ENCODE results near the gene CDYL.
A peak's percentile ranks its signal among the peaks of the same experiment; 100 is the strongest.
"Not testable (repeated sequence)": the region's sequence is repeated elsewhere in the genome, so short reads cannot be mapped to it uniquely, and the experiment has no call there.

CDYL gene

DNA sequence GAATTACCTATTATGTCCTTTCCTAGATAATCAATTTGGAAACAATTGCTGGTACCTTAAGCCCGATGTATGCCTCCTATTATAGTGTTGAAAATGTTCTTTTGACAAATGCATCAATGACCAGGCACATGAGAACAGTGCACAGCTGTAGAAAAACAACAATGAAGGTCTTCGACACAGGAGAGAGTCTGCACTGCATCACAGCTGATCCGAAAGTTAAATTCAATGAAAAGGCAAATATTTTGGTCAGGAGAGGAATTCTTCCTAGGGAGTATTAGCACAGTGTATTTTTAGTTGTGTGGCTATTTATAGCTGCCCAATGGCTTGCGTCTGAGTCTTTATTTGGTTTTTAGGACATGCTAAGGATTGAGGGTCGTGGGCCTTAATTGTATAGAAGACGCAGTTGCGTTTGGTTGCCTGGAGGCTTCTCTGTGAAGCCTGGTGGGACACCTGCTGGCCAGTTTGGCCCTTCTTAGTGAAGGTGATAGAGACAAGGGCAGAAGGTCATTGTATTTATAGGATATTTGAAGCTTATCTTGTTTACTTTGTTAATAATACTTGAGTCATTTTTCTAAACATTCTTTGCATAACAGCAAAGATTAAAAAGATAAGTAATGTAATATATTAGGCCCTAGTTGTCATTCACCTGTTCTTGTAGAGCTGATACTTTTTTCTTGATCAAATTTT, 72.3 kb downstream of the CDYL start:
- no peak for DNase-seq

GRCh38 chr6:4849226-4850022, 73.2 kb downstream of the CDYL start:
- DNase-seq = no peak

DNA sequence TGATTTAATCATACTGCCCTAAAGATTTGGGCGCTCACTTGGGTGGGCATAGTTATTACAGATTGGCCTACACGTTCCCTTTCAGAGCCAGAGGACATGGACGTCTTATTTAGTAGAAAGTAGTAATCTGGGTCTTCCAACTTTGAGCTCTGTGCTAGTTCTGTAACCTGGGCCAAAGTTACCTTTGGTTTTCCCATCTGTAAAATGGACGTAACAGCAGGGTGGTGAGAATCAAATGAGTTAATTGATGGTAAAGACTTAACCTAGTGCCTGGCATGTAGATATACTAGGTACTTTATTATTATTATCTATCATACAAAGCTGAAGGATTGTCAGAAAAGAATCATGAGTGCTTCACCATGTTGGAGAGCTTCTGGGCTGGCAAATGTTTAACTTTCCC, 74.8 kb downstream of the CDYL start:
- DNase-seq = no peak

- not testable (repeated sequence) for DNase-seq
These were observed 76.0 kb downstream of the CDYL start for GRCh38 chr6:4852186-4852585.

GRCh38 chr6:4852938-4853337, 76.7 kb downstream of the CDYL start:
- DNase-seq = no peak

DNA sequence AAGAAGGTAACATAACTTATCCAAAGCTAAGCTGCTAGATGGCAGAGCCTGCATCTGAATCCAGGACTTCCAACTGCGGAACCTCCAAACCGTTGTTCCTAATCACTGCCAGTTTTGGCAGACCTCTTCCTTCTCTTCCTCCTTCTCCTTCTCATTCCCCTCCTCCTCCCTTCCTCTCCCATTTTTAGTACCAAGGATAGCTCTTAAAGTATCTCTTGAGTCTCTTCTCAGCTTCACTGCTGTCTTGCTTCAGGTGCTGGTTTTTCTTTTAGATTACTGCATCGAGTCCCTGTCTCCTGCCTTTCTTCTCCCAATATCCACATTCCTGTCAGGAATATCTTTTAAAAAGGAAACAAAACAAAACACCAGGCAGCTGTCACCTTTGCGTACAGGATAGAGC, 77.1 kb downstream of the CDYL start:
- no peak for DNase-seq

- peak; percentile 29 for DNase-seq
These were observed 77.7 kb downstream of the CDYL start for GRCh38 chr6:4853782-4854511.

- no peak for DNase-seq
These were observed 80.6 kb downstream of the CDYL start for GRCh38 chr6:4856785-4857184.

GRCh38 chr6:4858194-4859015, 82.2 kb downstream of the CDYL start:
- DNase-seq = no peak

DNA sequence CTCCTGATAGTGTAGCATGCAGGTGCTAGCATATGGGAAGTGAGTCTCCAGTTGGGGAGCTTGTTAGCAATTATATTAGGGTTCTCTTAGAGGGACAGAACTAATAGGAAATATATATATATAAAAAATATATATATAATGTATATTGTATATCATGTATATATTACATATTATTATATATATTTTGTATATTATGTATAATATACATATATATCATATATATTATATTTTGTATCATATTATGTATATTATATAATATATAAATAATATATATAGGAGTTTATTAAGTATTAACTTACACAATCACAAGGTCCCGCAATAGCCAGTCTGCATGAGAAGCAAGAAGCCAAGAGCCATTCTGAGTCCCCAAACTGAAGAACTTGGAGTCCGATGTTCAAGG, 84.2 kb downstream of the CDYL start:
- no peak for DNase-seq

DNA sequence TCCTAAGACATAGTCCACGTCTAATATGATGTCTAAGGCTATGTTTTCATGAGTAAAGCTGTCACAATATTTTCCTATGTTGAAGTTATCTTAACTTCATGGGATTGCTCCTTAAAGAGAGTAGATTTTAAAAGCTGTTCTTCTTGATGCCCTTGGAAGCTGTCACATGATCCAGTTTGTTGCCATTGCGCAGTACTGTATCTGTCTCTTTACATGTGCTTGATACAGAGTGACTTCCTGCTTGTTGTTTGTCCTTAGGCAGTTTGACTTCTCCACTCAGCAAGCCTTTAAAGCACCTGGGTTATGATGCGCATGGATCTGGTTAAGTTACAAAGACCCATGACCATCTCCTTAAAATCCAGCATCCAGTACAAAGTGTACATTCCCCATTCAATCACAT, 85.4 kb downstream of the CDYL start:
- DNase-seq = no peak

DNA sequence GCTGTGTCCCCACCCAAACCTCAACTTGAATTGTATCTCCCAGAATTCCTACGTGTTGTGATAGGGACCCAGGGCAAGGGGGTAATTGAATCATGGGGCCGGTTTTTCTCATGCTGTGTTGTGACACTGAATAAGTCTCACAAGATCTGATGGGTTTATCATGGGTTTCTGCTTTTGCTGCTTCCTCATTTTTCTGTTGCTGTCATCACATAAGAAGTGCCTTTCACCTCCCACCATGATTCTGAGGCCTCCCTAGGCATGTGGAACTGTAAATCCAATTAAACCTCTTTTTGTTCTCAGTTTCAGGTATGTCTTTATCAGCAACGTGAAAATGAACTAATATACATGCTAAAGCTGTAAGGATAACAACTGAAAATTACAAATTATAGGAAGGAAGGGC, 88.3 kb downstream of the CDYL start:
- DNase-seq = no peak

GRCh38 chr6:4865006-4865405, 88.8 kb downstream of the CDYL start:
- not testable (repeated sequence) for DNase-seq

- DNase-seq = no peak
These were observed 94.8 kb downstream of the CDYL start for GRCh38 chr6:4870821-4871494.

DNA sequence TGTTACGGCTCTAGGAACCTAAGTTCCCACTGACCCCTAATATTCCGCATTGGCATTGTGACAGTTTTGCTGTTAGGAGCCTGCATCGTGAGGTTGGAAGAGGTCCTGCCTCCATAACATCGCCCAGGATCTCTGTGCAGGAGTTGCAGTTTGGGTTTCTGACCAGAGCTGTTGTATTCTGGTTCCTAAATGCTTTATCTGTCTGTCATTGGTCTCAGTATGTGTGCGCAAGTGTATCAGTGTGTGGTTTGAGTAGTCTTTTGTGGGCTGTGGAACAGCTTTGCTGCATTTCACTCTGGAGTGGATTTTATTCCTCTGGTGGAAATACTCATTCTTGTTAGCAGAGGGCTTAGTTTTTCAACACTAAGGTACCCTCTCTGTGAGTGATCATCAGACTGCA, 95.6 kb downstream of the CDYL start:
- DNase-seq = no peak

DNA sequence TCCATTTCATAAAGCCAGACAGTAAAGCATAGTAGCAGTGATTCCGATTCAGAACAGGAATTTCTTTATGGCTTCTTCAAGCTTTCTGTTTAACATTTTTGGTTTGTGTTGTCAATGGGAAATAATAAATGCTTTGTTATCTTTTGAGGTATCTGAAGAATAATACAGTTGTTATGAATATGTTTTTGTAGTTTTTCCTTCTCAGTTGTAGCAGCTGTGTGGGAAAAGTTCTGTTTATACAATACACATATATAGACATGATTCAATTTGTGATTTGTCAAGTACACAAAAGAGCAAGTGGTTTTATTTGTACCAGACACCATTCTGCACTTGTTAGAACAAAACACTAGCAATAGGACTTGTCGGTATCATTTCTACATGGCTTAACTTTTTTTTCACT, 96.6 kb downstream of the CDYL start:
- no peak for DNase-seq

DNA sequence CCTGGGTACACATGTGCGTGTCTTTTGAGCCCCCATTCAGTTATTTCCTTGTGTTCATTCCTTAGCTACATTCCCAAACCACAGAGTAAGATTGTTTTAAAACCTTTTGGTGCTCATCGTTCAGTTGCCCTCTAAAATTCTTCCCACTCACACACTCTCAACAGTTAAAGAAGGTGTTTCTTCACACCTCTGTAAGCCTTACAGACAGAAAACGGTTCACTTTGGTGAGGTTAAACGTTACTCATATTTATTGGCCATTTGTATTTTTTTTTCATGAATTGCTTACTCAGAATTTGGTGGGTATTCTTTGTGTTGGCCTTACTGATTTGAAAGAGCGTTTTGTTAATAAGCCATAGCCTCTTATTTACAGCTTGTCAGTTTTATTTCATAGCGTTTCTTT, 97.7 kb downstream of the CDYL start:
- no peak for DNase-seq

DNA sequence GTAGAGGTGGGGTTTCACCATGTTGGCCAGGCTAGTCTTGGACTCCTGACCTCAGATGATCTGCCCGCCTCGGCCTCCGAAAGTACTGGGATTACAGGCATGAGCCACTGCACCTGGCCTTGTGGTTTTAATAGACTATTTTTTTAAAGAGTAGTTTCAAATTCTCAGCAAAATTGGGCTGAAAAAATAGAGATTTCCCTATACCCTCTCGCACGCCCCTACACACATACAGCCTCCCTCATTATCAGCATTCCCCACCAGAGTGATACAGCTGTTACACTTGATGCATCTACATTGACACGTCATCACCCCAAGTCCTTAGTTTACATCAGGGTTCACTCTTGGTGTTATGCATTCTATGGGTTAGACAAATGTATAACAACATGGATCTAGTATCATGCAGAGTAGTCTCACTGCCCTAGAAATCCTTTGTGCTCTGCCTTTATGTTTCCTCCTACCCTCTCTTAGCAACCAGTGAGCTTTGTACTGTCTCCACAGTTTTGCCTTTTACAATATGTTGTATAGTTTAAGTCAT, 103.6 kb downstream of the CDYL start:
- DNase-seq = no peak

- no peak for DNase-seq
These were observed 104.2 kb downstream of the CDYL start for GRCh38 chr6:4880363-4880762.

GRCh38 chr6:4883298-4883697, 107.1 kb downstream of the CDYL start:
- DNase-seq = no peak

DNA sequence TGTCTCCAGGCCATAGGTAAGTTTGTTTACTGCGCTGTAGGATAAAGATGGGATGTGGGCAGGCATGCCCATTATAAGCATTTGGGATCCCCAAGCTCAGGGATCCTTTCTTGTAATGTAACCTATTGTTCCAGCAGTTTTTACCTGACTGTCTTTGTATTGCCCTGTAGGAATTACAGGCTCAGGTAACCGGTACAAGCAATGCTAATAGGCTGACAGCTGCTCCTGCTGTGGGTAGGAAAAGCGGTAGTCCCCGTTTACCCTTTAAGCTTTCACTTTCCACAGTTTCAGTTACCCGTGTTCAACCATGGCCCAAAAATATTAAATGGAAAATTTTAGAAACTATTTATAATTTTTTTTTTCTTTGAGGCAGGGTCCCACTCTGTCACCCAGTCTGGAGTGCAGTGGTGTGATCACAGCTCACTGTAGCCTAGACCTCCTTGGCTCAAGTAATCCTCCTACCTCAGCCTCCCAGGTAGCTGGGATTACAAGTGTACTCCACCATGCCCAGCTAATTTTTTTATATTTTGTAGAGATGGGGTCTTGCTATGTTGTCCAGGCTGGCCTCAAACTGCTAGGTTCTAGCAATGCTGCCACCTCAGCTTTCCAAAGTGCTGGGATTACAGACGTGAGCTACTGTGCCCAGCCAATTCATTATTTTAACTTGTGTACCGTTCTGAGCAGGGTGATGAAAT, 108.6 kb downstream of the CDYL start:
- no peak for DNase-seq
